IPS-18a (cell line): Measurements from ENCODE around the gene TBC1D22A.

Experiments
- H3K27ac ChIP-seq: one replicate; pipeline ENCODE4 v1.5.1; 2013; ENCODE audit warnings: low read length
- H3K27me3 ChIP-seq: one replicate; pipeline ENCODE4 v1.6.1; 2013; ENCODE audit warnings: mild to moderate bottlenecking, low read length; ENCODE audit not compliant: control insufficient read depth, insufficient read depth
- H3K36me3 ChIP-seq: one replicate; pipeline ENCODE4 v1.6.1; 2013; ENCODE audit warnings: low read depth, low read length; ENCODE audit not compliant: control insufficient read depth
- H3K4me1 ChIP-seq: one replicate; pipeline ENCODE4 v1.6.1; 2013; ENCODE audit warnings: low read depth, low read length; ENCODE audit not compliant: control insufficient read depth
- H3K4me3 ChIP-seq: one replicate; pipeline ENCODE4 v1.5.1; 2013; ENCODE audit warnings: low read length
- H3K9ac ChIP-seq: one replicate; pipeline ENCODE4 v1.6.1; 2013; ENCODE audit warnings: mild to moderate bottlenecking, low read length, moderate library complexity
- H3K9me3 ChIP-seq: one replicate; pipeline ENCODE4 v1.6.1; 2013; ENCODE audit warnings: low read depth, low read length; ENCODE audit not compliant: control insufficient read depth

TBC1D22A gene

DNA sequence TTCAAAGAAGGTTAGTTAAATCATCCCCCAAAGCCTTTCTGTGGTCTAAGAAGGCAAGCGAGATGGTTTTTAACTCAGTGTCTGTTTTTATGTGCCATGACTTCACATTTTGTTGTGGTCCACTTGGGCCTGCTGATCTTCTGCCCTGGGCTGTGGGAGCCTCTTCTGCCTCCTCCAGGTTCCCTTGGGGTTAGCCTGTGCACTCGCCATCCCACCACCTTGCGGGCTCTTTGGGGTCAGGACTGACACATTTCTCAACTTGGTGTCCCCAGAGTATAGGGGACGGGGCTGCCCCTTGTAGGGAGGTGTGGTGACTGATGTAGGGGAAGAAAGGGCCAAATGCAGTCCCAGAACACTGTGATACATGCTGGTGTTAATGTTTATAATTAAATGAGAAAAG is 207.0 kb downstream of the TBC1D22A start:
- peaks cover 6% of the 10 kb centered on the region for H3K4me1 ChIP-seq
- no peak overlapping the region for H3K27ac ChIP-seq
- no peaks in the 10 kb centered on the region for H3K36me3 ChIP-seq
- H3K9ac ChIP-seq, result no peak overlapping the region
- no peaks in the 10 kb centered on the region for H3K9me3 ChIP-seq
- H3K4me3 ChIP-seq, result no peak overlapping the region
- no peaks in the 10 kb centered on the region for H3K27me3 ChIP-seq

DNA sequence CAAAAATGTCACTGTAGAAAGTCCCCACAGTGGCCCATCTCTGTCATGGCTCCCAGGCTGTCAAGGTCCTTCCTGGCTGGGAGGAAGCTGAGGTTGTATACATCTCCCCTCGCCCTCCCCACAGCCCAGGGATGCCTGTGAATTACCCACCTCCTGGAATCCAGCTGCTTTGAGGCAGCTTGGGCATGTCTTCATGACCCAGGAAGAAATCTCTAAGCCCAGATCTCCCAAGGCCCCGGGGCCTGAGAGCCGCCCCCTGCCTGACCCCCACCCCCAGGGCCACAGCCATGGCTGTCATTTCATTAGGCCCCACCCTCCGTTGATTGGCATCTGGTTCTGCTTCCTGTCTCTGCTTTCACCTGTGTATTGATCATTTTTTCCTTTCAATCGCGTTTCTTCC is 207.5 kb downstream of the TBC1D22A start:
- no peaks in the 10 kb centered on the region for H3K27me3 ChIP-seq
- no peak overlapping the region for H3K4me3 ChIP-seq
- no peak overlapping the region for H3K27ac ChIP-seq
- no peaks in the 10 kb centered on the region for H3K36me3 ChIP-seq
- H3K4me1 ChIP-seq, result peaks cover 6% of the 10 kb centered on the region
- H3K9me3 ChIP-seq, result no peaks in the 10 kb centered on the region
- H3K9ac ChIP-seq, result no peak overlapping the region

- Histone ChIP-seq H3K27ac (no peak overlapping the region), H3K4me1 (peaks cover 6% of the 10 kb centered on the region), H3K4me3 (no peak overlapping the region), H3K27me3 (no peaks in the 10 kb centered on the region), H3K9ac (no peak overlapping the region), H3K36me3 (no peaks in the 10 kb centered on the region), H3K9me3 (no peaks in the 10 kb centered on the region)
These were observed 208.1 kb downstream of the TBC1D22A start for GRCh38 chr22:46970411-46971098.

DNA sequence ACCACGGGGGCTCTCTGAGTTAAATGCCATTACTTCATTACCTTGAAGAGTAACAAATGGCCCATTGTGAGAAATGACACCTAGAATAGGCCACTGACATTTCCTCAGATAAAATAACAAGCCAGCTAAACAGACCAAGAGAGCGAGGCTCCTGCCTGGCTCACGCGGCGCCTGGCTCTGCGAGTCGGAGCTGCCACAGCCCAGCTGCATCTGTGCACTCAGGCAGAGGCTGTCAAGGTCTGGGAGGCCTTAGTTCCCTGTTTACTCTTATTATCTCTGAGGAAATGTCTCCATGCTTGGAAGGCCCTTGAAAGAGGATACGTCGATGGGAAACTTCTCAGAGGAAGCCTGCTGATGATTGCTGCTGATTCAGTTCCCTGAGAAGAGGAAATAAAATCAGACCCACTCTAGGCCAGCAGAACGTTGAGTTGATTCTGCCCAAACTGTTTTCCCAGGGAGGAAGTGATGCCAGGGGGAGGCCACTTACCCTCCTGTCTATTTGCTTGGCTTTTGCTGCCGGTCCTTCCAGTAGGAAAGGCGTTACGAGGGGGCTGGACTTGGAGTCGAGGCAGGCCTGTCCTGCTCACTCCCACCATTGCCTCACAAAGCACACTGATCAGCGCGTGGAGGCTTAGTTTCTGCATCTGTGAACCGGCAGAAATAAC is 208.8 kb downstream of the TBC1D22A start:
- H3K27ac ChIP-seq, result no peak overlapping the region
- H3K4me3 ChIP-seq, result no peak overlapping the region
- H3K36me3 ChIP-seq, result no peaks in the 10 kb centered on the region
- H3K27me3 ChIP-seq, result no peaks in the 10 kb centered on the region
- peaks cover 6% of the 10 kb centered on the region for H3K4me1 ChIP-seq
- H3K9ac ChIP-seq, result no peak overlapping the region
- no peaks in the 10 kb centered on the region for H3K9me3 ChIP-seq

DNA sequence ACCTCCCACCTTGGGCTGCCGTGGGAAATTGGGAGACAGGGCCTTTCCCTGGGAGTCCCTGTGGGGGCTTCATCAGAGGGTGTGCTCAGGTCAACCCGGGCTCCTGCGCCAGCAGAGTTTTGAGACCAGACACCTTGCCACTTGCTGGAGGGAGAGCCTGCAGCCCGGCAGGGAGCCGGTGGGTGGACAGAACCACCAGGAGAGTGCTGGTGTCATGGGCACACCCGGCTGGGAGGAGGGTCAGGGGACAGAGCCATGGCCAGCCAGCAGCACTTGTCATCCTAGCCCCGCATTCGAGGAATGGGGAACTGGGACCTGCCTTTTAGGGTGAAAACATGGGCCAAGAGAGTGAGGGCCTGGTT is 209.3 kb downstream of the TBC1D22A start:
- peaks cover 6% of the 10 kb centered on the region for H3K4me1 ChIP-seq
- no peak overlapping the region for H3K4me3 ChIP-seq
- H3K36me3 ChIP-seq, result no peaks in the 10 kb centered on the region
- H3K27me3 ChIP-seq, result no peaks in the 10 kb centered on the region
- H3K9me3 ChIP-seq, result no peaks in the 10 kb centered on the region
- H3K9ac ChIP-seq, result no peak overlapping the region
- no peak overlapping the region for H3K27ac ChIP-seq

DNA sequence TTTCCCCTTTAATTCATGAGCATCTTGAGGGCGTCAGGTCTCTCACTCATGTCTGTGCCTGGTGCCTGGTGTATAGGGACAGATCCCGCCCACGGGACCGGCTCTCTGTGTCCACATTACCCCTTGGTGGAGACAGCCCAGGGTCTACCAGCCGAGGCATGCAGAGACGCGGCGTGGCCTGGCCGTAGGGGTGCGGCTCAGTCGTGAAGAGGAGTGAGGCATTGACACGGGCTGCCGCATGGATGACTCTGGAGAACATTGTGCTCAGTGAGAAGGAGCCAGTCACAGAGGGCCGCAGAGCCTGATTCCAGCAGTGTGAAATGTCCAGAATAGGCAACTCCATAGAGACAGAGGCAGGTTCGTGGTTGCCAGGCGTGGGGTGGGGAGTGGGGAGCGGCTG is 209.8 kb downstream of the TBC1D22A start:
- no peaks in the 10 kb centered on the region for H3K36me3 ChIP-seq
- no peak overlapping the region for H3K27ac ChIP-seq
- H3K9ac ChIP-seq, result no peak overlapping the region
- H3K4me3 ChIP-seq, result no peak overlapping the region
- no peaks in the 10 kb centered on the region for H3K27me3 ChIP-seq
- peaks cover 6% of the 10 kb centered on the region for H3K4me1 ChIP-seq
- H3K9me3 ChIP-seq, result no peaks in the 10 kb centered on the region

DNA sequence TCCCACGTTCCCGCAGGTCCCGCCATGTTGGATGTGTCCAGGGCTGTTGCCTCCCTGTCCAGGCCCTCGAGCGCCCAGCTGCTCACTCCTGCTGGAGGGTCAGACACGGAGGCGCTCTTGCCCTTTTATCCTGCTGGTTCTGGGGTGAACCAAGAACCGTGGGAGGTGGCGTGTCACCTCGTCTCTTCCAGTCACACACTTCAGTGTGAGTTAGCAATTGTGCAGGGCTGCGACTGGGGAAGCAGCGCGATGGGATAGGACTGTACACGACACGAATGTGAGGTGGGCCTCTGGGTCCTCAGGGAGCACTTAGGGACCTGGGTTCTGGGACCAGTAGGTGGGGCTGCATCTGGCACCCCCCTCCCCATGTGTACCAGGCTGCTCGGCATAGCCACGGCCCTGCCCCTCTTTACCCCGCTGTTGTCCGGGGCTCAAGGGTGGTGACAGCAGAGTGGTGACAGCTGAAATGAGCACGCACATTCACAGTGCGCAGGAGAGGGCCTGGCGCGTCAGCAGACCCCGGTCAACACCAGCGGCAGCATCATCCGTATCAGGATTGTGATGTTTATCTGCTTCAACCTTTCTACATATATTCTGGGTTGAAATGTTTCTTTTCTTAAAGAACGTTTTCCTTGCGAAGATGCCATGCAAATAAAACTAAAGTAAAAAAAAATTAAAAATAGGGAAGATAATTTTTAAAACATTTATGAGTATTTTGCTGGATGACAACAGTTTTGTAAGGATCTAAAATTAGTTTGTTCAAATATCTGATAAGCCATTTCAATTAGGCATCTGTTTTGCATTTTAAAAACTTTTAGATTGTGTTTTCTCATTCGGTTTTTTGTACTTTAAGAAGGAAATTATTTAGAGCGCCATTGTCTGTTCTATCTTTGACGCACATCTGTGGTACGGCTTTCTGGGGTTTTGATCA is 210.7 kb downstream of the TBC1D22A start:
- Histone ChIP-seq H3K9ac (no peak overlapping the region), H3K4me1 (peaks cover 1% of the 10 kb centered on the region), H3K9me3 (no peaks in the 10 kb centered on the region), H3K27me3 (no peaks in the 10 kb centered on the region), H3K4me3 (no peak overlapping the region), H3K27ac (no peak overlapping the region), H3K36me3 (no peaks in the 10 kb centered on the region)

DNA sequence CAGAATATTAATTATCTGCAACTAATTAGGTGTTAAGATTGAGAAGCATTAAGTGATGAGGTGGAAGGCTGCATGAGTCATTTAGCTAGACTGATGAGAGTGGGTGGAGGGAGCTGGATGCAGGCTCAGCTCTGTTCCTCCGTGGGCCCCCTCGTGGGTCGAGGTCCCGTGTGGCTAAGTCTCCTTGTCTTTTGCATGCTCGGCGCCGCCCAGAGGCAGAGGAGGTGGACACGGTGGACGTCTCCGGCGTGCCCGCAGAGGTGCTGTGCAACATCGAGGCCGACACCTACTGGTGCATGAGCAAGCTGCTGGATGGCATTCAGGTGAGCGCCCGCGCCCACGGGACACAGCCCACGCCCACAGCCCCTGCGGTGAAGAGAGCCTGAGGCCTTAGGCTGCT is 211.6 kb downstream of the TBC1D22A start:
- Histone ChIP-seq H3K27ac (no peak overlapping the region), H3K9ac (no peak overlapping the region), H3K4me1 (no peaks in the 10 kb centered on the region), H3K9me3 (no peaks in the 10 kb centered on the region), H3K27me3 (no peaks in the 10 kb centered on the region), H3K4me3 (no peak overlapping the region), H3K36me3 (no peaks in the 10 kb centered on the region)

GRCh38 chr22:46974631-46975585 is 212.5 kb downstream of the TBC1D22A start:
- no peaks in the 10 kb centered on the region for H3K36me3 ChIP-seq
- no peaks in the 10 kb centered on the region for H3K9me3 ChIP-seq

GRCh38 chr22:46976143-46976542 is 213.7 kb downstream of the TBC1D22A start:
- no peaks in the 10 kb centered on the region for H3K4me1 ChIP-seq
- H3K9ac ChIP-seq, result no peak overlapping the region
- no peaks in the 10 kb centered on the region for H3K9me3 ChIP-seq
- H3K27me3 ChIP-seq, result no peaks in the 10 kb centered on the region
- H3K36me3 ChIP-seq, result no peaks in the 10 kb centered on the region
- H3K4me3 ChIP-seq, result no peak overlapping the region
- no peak overlapping the region for H3K27ac ChIP-seq

More at GRCh38 chr22:46974631-46975585, 212.5 kb downstream of the TBC1D22A start:
- Histone ChIP-seq H3K27ac (no peak overlapping the region), H3K4me1 (no peaks in the 10 kb centered on the region), H3K27me3 (no peaks in the 10 kb centered on the region), H3K9ac (no peak overlapping the region), H3K4me3 (no peak overlapping the region)

GRCh38 chr22:46976598-46976997 is 214.1 kb downstream of the TBC1D22A start:
- no peak overlapping the region for H3K27ac ChIP-seq
- no peaks in the 10 kb centered on the region for H3K4me1 ChIP-seq
- H3K36me3 ChIP-seq, result no peaks in the 10 kb centered on the region
- no peaks in the 10 kb centered on the region for H3K27me3 ChIP-seq
- no peaks in the 10 kb centered on the region for H3K9me3 ChIP-seq
- no peak overlapping the region for H3K9ac ChIP-seq
- H3K4me3 ChIP-seq, result no peak overlapping the region
